Measurements from ENCODE around the gene MAPRE2. TPM values are rescaled to one million over a fixed set of nuclear protein-coding genes. Genes with fewer than 3 reads are reported as not detected.
A peak's percentile ranks its signal among the peaks of the same experiment; 100 is the strongest.

MAPRE2 gene
- total RNA-seq, 2 donors from 2014 or later, result 107 to 133 TPM

GRCh38 chr18:35134190-35134730 is 93.0 kb downstream of the MAPRE2 start:
- peak overlapping the region; percentile 82 for H3K27ac ChIP-seq
- H3K36me3 ChIP-seq, result peaks cover 52% of the 10 kb centered on the region
- no peak for DNase-seq (ENCODE audit: low spot score)
- peaks cover 0 to 66% of the 10 kb centered on the region in 2 donors for H3K4me1 ChIP-seq
- H3K27me3 ChIP-seq, result no peaks in the 10 kb centered on the region
- no peaks in the 10 kb centered on the region for H3K9me3 ChIP-seq
- H3K4me3 ChIP-seq, result no peak overlapping the region
- TF ChIP-seq CTCF (IDR thresholded peaks at IDR 0.05), result no peak

GRCh38 chr18:35134791-35135531 is 93.7 kb downstream of the MAPRE2 start:
- no peak for DNase-seq (ENCODE audit: low spot score)
- H3K27me3 ChIP-seq, result no peaks in the 10 kb centered on the region
- H3K4me1 ChIP-seq, result peaks cover 0 to 59% of the 10 kb centered on the region in 2 donors
- H3K36me3 ChIP-seq, result peaks cover 45% of the 10 kb centered on the region
- H3K9me3 ChIP-seq, result no peaks in the 10 kb centered on the region
- peak overlapping the region; percentile 82 for H3K27ac ChIP-seq
- no peak overlapping the region for H3K4me3 ChIP-seq
- TF ChIP-seq CTCF (IDR thresholded peaks at IDR 0.05), result no peak

- Histone ChIP-seq H3K4me3 (no peak overlapping the region), H3K27ac (peak overlapping the region; percentile 82), H3K27me3 (no peaks in the 10 kb centered on the region), H3K4me1 (peaks cover 0 to 49% of the 10 kb centered on the region in 2 donors), H3K9me3 (no peaks in the 10 kb centered on the region), H3K36me3 (peaks cover 57% of the 10 kb centered on the region)
- TF ChIP-seq CTCF (IDR thresholded peaks at IDR 0.05), result no peak
- DNase-seq (ENCODE audit: low spot score), result no peak
These were observed 95.0 kb downstream of the MAPRE2 start for GRCh38 chr18:35136248-35136647.

- DNase-seq (ENCODE audit: low spot score), result no peak
- H3K9me3 ChIP-seq, result no peaks in the 10 kb centered on the region
- H3K27ac ChIP-seq, result peak overlapping the region; percentile 82
- H3K36me3 ChIP-seq, result peaks cover 59% of the 10 kb centered on the region
- TF ChIP-seq CTCF (IDR thresholded peaks at IDR 0.05), result no peak
- peak overlapping the region in 1 of 2 donors; percentile 13 for H3K4me3 ChIP-seq
- peaks cover 0 to 43% of the 10 kb centered on the region in 2 donors for H3K4me1 ChIP-seq
- no peaks in the 10 kb centered on the region for H3K27me3 ChIP-seq
These were observed 95.7 kb downstream of the MAPRE2 start for GRCh38 chr18:35136885-35137284.

GRCh38 chr18:35137632-35138031 is 96.4 kb downstream of the MAPRE2 start:
- peaks cover 58% of the 10 kb centered on the region for H3K36me3 ChIP-seq
- TF ChIP-seq CTCF (IDR thresholded peaks at IDR 0.05), result no peak
- H3K27me3 ChIP-seq, result no peaks in the 10 kb centered on the region
- no peak for DNase-seq (ENCODE audit: low spot score)
- no peak overlapping the region for H3K4me3 ChIP-seq
- H3K4me1 ChIP-seq, result peaks cover 0 to 36% of the 10 kb centered on the region in 2 donors
- no peaks in the 10 kb centered on the region for H3K9me3 ChIP-seq
- H3K27ac ChIP-seq, result peak overlapping the region; percentile 82
